SW 1271 (cell line): Measurements from ENCODE around the gene EIF1AD.
"Not testable (repeated sequence)": the region's sequence is repeated elsewhere in the genome, so short reads cannot be mapped to it uniquely, and the experiment has no call there.

Experiments used
- DNase-seq, 2 experiments: peaks; one replicate each; lab custom pipeline; 2025; lab: John Stamatoyannopoulos, UW

EIF1AD gene

DNA sequence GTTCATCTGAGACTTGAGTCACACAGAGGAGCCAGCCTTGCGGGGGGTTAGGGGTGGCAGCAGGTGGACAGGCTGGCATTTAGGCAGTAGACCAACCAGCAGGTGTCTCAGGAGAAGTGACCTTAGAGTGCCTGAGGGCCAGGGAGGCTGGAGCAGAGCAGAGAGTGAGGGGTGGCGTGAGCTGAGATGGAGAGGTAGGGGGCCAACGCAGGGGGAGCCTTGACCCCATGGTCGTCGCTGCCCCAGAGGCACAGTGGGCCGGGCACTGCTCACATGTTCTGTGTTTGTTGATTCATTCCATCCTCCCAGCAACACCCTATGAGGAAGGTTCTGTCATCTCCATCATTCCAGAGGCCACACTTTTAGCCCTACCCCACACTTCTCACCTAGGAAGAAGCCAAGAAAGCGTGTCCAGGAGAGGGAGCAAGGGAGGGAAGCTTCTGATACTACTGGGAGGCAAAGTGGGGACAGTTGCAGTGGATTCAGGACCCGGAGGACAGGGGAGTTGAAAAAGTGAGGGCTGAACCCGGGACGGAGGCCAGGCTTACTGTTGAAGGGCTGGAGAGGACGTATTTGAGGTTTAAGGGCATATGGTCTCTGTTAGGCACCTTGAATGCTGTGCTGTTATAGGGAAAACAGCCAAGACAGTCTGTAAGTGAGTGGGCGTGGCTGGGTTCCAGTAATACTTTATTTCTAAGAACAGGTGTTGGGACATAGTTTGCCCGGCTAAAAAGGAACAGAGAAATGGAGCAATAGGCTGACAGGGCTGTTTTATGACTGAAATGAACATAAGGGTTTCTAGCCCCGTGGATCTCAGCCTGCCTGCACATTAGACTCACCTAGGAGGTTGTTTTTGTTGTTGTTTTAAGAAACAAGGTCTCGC, 33.1 kb downstream of the EIF1AD start:
- no peak for DNase-seq

DNA sequence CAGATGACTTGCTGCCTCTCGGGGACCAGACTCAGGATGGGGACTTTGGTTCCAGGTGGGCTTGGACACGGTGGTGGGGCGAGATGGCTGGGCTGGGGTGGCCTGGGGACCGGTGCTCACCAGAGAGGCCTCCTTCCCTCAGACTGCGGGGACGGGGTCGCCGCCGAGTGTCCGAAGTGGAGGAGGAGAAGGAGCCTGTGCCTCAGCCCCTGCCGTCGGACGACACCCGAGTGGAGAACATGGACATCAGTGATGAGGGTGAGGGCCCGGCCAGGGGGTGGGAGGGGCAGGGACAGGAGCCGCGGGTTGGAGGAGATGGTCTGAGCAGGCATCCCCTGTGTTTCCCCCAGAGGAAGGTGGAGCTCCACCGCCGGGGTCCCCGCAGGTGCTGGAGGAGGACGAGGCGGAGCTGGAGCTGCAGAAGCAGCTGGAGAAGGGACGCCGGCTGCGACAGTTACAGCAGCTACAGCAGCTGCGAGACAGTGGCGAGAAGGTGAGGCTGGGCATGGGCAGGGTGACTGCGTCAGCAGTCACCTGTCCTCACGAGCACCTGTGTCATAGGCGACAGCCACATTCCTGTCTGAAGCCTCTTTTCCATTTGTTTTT, 34.5 kb downstream of the EIF1AD start:
- no peak for DNase-seq

GRCh38 chr11:65965986-65966762, 35.8 kb downstream of the EIF1AD start:
- DNase-seq = no peak

GRCh38 chr11:65964906-65965305, 37.1 kb downstream of the EIF1AD start:
- no peak for DNase-seq

GRCh38 chr11:65962141-65962564, 39.8 kb downstream of the EIF1AD start:
- DNase-seq = no peak

GRCh38 chr11:65961267-65962140, 40.5 kb downstream of the EIF1AD start, which contains the start of gene SART1:
TSS of gene SART1 (plus strand) at chr11:65961734. CDS start at chr11:65961781, 47 bp downstream.
- DNase-seq = peak; percentile 94 to 97

DNA sequence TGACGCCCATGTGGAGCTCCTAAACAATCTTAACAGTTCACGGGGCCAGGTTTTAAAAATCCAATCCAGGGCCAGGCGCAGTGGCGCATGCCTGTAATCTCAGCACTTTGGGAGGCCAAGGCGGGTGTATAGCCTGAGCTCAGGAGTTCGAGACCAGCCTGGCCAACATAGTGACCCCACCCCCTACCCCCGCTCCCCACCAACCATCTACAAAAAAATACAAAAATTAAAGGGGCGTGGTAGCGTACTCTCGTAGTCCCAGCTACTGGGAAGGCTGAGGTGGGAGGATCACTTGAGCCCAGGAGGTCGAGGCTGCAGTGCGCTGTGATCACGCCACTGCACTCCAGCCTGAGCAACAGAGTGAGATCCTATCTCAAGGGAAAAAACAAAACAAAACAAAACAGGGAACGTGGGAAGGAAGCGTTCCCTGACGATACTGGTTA, 41.1 kb downstream of the EIF1AD start:
- DNase-seq = no peak

DNA sequence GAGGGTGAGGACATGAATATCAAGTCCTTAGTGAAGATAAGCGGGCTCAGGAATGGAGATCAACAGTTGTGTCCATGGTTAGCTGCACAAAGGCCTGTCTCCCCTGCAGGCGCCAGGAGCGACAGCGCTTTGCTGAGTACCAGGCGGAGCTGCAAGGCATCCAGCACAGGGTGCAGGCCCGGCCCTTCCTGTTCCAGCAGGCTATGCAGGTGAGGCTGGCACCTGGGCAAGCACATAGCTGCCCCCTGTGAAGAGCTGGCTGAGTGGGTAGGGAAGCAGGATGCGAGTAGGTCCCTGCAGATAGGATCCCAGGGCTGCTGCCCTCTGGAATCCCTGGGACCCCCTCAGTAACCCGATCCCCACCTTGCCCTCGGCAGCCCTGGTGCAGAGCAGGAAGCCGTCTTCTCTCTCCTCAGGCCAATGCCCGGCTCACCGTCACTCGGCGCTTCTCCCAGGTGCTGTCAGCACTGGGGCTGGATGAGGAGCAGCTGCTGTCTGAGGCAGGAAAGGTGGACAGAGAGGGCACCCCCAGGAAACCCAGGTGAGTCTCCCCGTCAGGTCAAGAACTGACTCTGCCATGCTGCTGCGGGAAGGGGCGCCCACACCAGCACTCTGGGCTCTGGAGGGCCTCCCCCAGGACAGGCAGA, 43.1 kb downstream of the EIF1AD start:
- no peak for DNase-seq

GRCh38 chr11:65958291-65958690, 43.7 kb downstream of the EIF1AD start:
- no peak for DNase-seq

GRCh38 chr11:65954771-65955170, 47.2 kb downstream of the EIF1AD start:
- DNase-seq = no peak

DNA sequence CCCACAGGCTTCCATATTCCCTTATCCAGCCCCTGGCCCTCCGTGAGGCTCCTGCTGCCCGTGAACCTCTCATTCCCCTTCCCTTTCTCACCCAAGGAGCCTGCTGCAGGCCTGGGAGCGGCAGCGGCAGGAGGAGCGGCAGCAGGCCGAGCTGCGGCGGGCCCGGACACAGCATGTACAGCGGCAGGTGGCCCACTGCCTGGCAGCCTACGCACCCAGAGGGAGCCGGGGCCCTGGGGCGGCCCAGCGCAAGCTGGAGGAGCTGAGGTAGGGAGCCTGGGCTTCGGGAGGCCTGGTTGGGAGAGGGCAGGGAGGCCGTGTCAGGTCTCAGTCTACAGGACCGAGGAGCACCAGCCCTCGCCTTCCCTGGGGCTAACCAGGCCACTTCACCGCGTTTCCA, 48.5 kb downstream of the EIF1AD start:
- no peak for DNase-seq

- no peak for DNase-seq
Observed at GRCh38 chr11:65952052-65952521, 49.9 kb downstream of the EIF1AD start.

GRCh38 chr11:65951641-65952040, 50.3 kb downstream of the EIF1AD start:
- DNase-seq = not testable (repeated sequence)

- not testable (repeated sequence) for DNase-seq
Observed at GRCh38 chr11:65950711-65951110, 51.2 kb downstream of the EIF1AD start.

GRCh38 chr11:65947603-65948125, 54.3 kb downstream of the EIF1AD start:
- DNase-seq = no peak

- no peak for DNase-seq
Observed at GRCh38 chr11:65947133-65947532, 54.8 kb downstream of the EIF1AD start.

DNA sequence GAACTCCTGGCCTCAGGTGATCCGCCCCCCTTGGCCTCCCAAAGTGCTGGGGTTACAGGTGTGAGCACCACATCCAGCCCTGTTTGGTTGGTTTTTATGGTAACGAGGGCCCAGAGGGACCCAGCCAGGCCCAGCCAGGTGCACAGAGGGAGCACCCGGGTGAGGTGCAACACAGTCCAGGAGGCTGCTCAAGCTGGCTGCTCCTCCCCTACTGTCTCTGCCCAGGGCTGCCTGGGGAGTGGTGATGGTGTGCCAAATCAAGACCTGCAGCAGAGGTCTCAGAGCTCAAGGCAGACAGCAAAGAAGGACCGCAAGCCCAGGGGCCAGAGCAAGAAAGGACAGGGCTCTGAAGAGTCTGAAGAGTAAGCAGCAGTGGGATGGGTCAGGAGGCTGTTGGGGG, 55.3 kb downstream of the EIF1AD start:
- DNase-seq = no peak
